Right lobe of liver (tissue), 6 donors: ENCODE data around the gene ARMC9. TPM values are rescaled to one million over a fixed set of nuclear protein-coding genes. Genes with fewer than 3 reads are reported as not detected.

ENCODE experiments used
- ATAC-seq, 4 donors: fragments of 200-7000 bp; cut with Tn5 transposase; one replicate each; pipeline ENCODE4 v1.9.1; 2020; ENCODE audit warnings: mild to moderate bottlenecking in 4 of 4, moderate library complexity in 4 of 4
- DNase-seq, 3 donors: peaks; one replicate each; pipeline ENCODE4 v3.0.0-alpha.2; 2020
- H3K27ac ChIP-seq, 3 donors: fragments of 200-600 bp; one replicate each; pipeline ENCODE4 v1.8.0; 2022
- H3K27me3 ChIP-seq, 2 donors: fragments of 200-600 bp; one replicate each; pipeline ENCODE4 v1.8.0; 2022
- H3K36me3 ChIP-seq, 4 donors: fragments of 200-600 bp; sonication (generic) in 1 of 4; one replicate each; pipeline versions ENCODE4 v1.5.1 to v1.8.0; 2017 to 2022; ENCODE audit warnings: control low read depth in 1 of 4
- H3K4me1 ChIP-seq, 4 donors: fragments of 200-600 bp; sonication (generic) in 1 of 4; one replicate each; pipeline versions ENCODE4 v1.5.1 to v1.8.0; 2017 to 2022; ENCODE audit warnings: control low read depth in 1 of 4
- H3K4me3 ChIP-seq, 3 donors: fragments of 200-600 bp; one replicate each; pipeline ENCODE4 v1.8.0; 2022
- H3K9me3 ChIP-seq, 4 donors: fragments of 200-600 bp; sonication (generic) in 1 of 4; one replicate each; pipeline versions ENCODE4 v1.5.1 to v1.8.0; 2017 to 2022; ENCODE audit warnings: control low read depth in 1 of 4
- POLR2A ChIP-seq: fragments of 450-650 bp; IDR thresholded peaks from one replicate; pipeline ENCODE4 v1.6.1; 2017; ENCODE audit warnings: antibody characterized with exemption, mild to moderate bottlenecking
- WGBS: methylation state at CpG from one replicate; pipeline ENCODE4 v1.1.6; 2018; ENCODE audit warnings: low coverage, low lambda C conversion rate; ENCODE audit not compliant: insufficient coverage; ENCODE audit errors: missing lambda C conversion rate; 5-methylcytosine and 5-hydroxymethylcytosine counted together
- intact Hi-C, 2 donors: fragments of 100-400 bp; cut with DNase I; formaldehyde crosslinking; loops; one replicate each; pipeline versions ENCODE4 v1.11.2 to v1.14.1; 2022
- total RNA-seq, 6 experiments: library from RNA; depleted of rRNA in 2 of 6; stranded (reverse); fragments of >200 nt in 2 of 6; fragmentation: NEBNext Ultra II Directional in 3 of 6; extraction: Animal tissue kit (Norgen Biotek cat#: 25700) in 3 of 6; gene quantifications; one replicate each; pipeline versions ENCODE4 v1.1.0 to v1.2.4, GENCODE V29; 2016 to 2023
- TF ChIP-seq, protein P1 (sequence below), 4 donors: fragments of 200-600 bp in 3 of 4; fragments of 450-650 bp in 1 of 4; IDR thresholded peaks; one replicate each; pipeline versions ENCODE4 v1.5.1 to v1.8.0; 2016 to 2022; ENCODE audit warnings: antibody characterized with exemption in 4 of 4, mild to moderate bottlenecking in 2 of 4
- donor health status: DM: no; HTN: yes; CAD: no.
- donor health status: DM: no; HTN: no; CAD: no.
- donor health status: DM: no; HTN: no; CAD: no.
- donor health status: DM: no; HTN: yes; CAD: no.
- donor health status: DM: no; HTN: yes; CAD: no.

The ARMC9 gene
- total RNA-seq, 6 experiments from 2014 or later: 1.5 to 7.7 (median 2.4) TPM

DNA sequence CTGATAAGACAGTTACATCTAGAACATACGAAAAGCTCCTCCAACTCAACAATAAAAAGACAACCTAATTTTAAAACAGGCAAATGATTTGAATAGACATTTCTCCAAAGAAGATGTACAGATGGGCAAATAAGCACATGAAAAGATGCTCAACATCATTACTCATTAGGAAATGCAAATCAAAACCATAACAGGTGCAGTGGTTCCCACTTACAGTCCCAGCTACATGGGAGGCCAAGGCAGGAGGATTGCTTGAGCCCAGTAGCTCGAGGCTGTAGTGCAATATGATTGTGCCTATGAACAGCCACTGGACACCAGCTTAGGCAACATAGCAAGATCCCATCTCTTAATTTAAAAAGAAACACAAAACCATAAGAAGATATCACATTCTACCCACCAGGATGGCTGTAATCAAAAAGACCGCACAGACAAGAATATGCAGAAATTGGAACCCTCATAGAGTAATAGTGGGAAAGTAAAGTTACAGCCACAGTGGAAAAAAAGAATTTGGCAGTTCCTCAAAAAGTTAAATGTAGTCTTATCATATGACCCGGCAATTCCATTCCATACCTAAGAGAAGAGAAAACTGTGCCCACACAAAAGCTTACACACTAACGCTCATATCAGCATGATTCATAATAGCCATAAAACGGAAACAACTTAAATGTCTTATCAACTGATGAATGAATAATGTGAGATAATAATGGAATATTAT, 30.5 kb upstream of the ARMC9 start:
- H3K27me3 ChIP-seq: no peaks in the 10 kb centered on the region
- DNase-seq (no peak), ATAC-seq (no peak)
- H3K4me1 ChIP-seq: peaks cover 0 to 7% (median 0%) of the 10 kb centered on the region in 4 donors
- intact Hi-C loops: no loop called here
- H3K9me3 ChIP-seq: no peaks in the 10 kb centered on the region
- H3K27ac ChIP-seq: no peak overlapping the region
- H3K4me3 ChIP-seq: no peak overlapping the region
- TF ChIP-seq, protein P1, sequence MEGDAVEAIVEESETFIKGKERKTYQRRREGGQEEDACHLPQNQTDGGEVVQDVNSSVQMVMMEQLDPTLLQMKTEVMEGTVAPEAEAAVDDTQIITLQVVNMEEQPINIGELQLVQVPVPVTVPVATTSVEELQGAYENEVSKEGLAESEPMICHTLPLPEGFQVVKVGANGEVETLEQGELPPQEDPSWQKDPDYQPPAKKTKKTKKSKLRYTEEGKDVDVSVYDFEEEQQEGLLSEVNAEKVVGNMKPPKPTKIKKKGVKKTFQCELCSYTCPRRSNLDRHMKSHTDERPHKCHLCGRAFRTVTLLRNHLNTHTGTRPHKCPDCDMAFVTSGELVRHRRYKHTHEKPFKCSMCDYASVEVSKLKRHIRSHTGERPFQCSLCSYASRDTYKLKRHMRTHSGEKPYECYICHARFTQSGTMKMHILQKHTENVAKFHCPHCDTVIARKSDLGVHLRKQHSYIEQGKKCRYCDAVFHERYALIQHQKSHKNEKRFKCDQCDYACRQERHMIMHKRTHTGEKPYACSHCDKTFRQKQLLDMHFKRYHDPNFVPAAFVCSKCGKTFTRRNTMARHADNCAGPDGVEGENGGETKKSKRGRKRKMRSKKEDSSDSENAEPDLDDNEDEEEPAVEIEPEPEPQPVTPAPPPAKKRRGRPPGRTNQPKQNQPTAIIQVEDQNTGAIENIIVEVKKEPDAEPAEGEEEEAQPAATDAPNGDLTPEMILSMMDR (IDR thresholded peaks at IDR 0.05): no peak
- no peak for TF ChIP-seq POLR2A
- 81% methylated on average over 6 of the region's 6 CpGs for WGBS
- peaks cover 0 to 71% (median 7%) of the 10 kb centered on the region in 4 donors for H3K36me3 ChIP-seq

DNA sequence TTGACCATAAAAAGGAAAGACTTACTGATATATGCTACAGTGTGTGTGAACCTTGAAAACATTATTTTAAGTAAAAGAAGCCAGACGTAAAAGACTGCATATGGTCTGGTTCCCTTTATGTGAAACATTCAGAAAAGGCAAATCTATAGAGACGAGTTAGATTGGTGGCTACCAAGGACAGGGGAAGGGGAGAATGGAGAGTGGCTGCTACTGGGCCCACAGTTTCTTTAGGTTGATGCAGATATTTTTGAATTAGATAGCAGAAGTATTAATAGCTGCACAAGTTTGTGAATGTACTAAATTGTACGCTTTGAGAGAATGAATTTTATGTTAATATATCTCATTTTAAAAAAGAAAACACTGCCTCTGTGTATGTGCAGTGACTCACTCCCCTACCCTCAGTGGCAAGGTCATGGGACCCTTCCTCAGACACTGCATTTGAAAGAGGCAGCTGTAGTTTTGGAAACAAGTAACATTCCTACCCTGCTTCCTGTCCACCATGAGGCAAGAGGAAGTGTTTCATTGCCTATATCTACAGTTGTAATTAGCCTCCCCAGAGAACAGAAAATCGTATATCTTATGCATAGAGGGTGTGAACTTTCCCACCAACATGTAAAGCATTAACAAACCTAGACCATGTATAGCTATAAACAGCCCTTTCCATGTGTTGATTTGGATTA, 29.8 kb upstream of the ARMC9 start:
- Histone ChIP-seq H3K27me3 (no peaks in the 10 kb centered on the region), H3K36me3 (peaks cover 0 to 70% (median 7%) of the 10 kb centered on the region in 4 donors), H3K9me3 (no peaks in the 10 kb centered on the region), H3K4me3 (no peak overlapping the region), H3K4me1 (peaks cover 0 to 7% (median 0%) of the 10 kb centered on the region in 4 donors), H3K27ac (no peak overlapping the region)
- TF ChIP-seq, protein P1 (IDR thresholded peaks at IDR 0.05): no peak
- TF ChIP-seq POLR2A: no peak
- DNase-seq: no peak
- ATAC-seq: peak in 1 of 4 donors; percentile 27
- WGBS: 86% methylated on average over 4 of the region's 4 CpGs
- intact Hi-C loops: no loop called here

DNA sequence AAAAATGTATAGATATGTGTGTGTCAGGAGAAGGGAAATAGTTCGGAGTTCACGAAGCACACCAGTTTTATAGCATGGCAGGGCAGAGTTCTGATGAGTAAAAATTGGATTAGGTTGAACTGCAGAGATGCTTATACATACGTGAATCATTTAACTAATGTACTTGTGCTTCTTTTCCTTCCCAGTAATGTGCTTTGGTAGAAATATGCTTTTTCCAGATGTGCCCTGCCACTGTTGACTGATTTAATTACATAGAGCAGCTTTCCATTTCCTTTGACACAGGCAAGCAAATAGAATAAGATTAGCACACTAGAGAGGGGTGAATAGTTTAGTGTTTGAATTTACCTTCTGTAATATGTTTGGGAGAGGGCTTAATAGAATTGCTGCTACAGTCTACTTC, 28.9 kb upstream of the ARMC9 start:
- peaks cover 0 to 63% (median 5%) of the 10 kb centered on the region in 4 donors for H3K36me3 ChIP-seq
- no peak overlapping the region for H3K4me3 ChIP-seq
- no peaks in the 10 kb centered on the region for H3K9me3 ChIP-seq
- DNase-seq (no peak), ATAC-seq (no peak)
- intact Hi-C loops: no loop called here
- WGBS: 89% methylated on average over 3 of the region's 3 CpGs
- H3K4me1 ChIP-seq: peaks cover 0 to 7% (median 0%) of the 10 kb centered on the region in 4 donors
- H3K27ac ChIP-seq: no peak overlapping the region
- TF ChIP-seq, protein P1 (IDR thresholded peaks at IDR 0.05): no peak
- TF ChIP-seq POLR2A: no peak
- no peaks in the 10 kb centered on the region for H3K27me3 ChIP-seq

DNA sequence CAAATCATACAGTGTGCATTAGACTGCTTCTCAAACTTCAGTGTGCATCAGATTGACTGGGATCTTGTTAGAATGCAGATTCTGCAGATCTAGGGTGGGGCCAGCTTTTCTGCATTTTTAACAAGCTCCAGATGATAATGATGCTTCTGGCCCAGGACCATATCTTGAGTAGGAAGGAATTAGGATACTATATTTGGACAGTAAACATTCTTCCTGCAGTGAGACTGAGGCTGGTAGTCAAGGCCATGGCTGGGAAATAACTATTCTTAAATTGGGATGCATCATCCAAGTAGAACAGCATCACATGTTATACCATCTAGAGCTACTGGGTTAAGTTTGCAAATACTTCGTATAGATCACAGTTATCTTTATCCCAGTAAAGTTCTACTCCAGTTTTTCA, 28.4 kb upstream of the ARMC9 start:
- Histone ChIP-seq H3K9me3 (no peaks in the 10 kb centered on the region), H3K27ac (no peak overlapping the region), H3K27me3 (no peaks in the 10 kb centered on the region), H3K4me1 (peaks cover 0 to 7% (median 0%) of the 10 kb centered on the region in 4 donors), H3K4me3 (no peak overlapping the region), H3K36me3 (peaks cover 0 to 57% (median 5%) of the 10 kb centered on the region in 4 donors)
- 64% methylated on average over 1 of the region's 1 CpG for WGBS
- intact Hi-C loops: no loop called here
- DNase-seq: no peak
- peak in 3 of 4 donors; percentile 18 to 38 (median 27) for ATAC-seq
- TF ChIP-seq, protein P1 (IDR thresholded peaks at IDR 0.05): no peak
- no peak for TF ChIP-seq POLR2A
